Type B pancreatic cell (in vitro differentiated cells): Measurements from ENCODE around the gene HNRNPH2. TPM values are rescaled to one million over a fixed set of nuclear protein-coding genes. Genes with fewer than 3 reads are reported as not detected.

Source experiments
- DNase-seq: peaks from one replicate; pipeline ENCODE4 v3.0.0; 2021; ENCODE audit warnings: mixed read lengths; ENCODE audit not compliant: unreplicated experiment; ENCODE audit errors: extremely low spot score
- H3K27ac Mint-ChIP-seq: 2 replicates; pipeline ENCODE4 v1.8.0; 2021; ENCODE audit warnings: mild to moderate bottlenecking, mixed read lengths
- H3K27me3 Mint-ChIP-seq: 2 replicates; pipeline ENCODE4 v1.8.0; 2021; ENCODE audit warnings: mixed read lengths
- H3K36me3 Mint-ChIP-seq: 2 replicates; pipeline ENCODE4 v1.8.0; 2021; ENCODE audit warnings: mixed read lengths
- H3K4me1 Mint-ChIP-seq: one replicate; pipeline ENCODE4 v1.8.0; 2021; ENCODE audit warnings: mixed read lengths; ENCODE audit not compliant: unreplicated experiment
- H3K4me3 Mint-ChIP-seq: 2 replicates; pipeline ENCODE4 v1.8.0; 2021; ENCODE audit warnings: mild to moderate bottlenecking, mixed read lengths
- H3K9me3 Mint-ChIP-seq: 2 replicates; pipeline ENCODE4 v1.8.0; 2021; ENCODE audit warnings: mixed read lengths
- CTCF ChIP-seq: fragments of 200-600 bp; sonication (generic); conservative IDR thresholded peaks from 2 replicates; pipeline ENCODE4 v1.5.0; 2021; ENCODE audit warnings: antibody characterized with exemption, mild to moderate bottlenecking
- total RNA-seq: library from RNA; stranded (reverse); gene quantifications from 2 replicates; pipeline ENCODE4 v1.2.1, GENCODE V29; 2021; ENCODE audit warnings: low replicate concordance

HNRNPH2 gene
- total RNA-seq, 1 donor from 2014 or later, result 68.3 TPM

GRCh38 chrX:101390664-101391525 is 17.1 kb upstream of the HNRNPH2 start, which contains the start of gene RPL36A:
Gene RPL36A, plus strand, starts transcription at chrX:101391011. Its CDS starts 33 bp downstream, at chrX:101391044.
- no peaks in the 10 kb centered on the region for H3K4me1 Mint-ChIP-seq
- H3K36me3 Mint-ChIP-seq, result peaks cover 16% of the 10 kb centered on the region
- peak; percentile 75 for TF ChIP-seq CTCF
- H3K27ac Mint-ChIP-seq, result peak within 1 kb of the TSS; percentile 95
- H3K4me3 Mint-ChIP-seq, result peak within 1 kb of the TSS; percentile 98
- no peaks in the 10 kb centered on the region for H3K9me3 Mint-ChIP-seq
- DNase-seq, result peak; percentile 86
- no peaks in the 10 kb centered on the region for H3K27me3 Mint-ChIP-seq

GRCh38 chrX:101391831-101392230 is 16.2 kb upstream of the HNRNPH2 start:
- no peak for DNase-seq
- Mint-ChIP-seq H3K4me3 (peak overlapping the region; percentile 98), H3K27ac (peak overlapping the region; percentile 95), H3K9me3 (no peaks in the 10 kb centered on the region), H3K36me3 (peaks cover 16% of the 10 kb centered on the region), H3K27me3 (no peaks in the 10 kb centered on the region), H3K4me1 (no peaks in the 10 kb centered on the region)
- TF ChIP-seq CTCF, result no peak

GRCh38 chrX:101393530-101394305 is 14.3 kb upstream of the HNRNPH2 start:
- Mint-ChIP-seq H3K4me1 (no peaks in the 10 kb centered on the region), H3K27me3 (no peaks in the 10 kb centered on the region), H3K4me3 (peak overlapping the region; percentile 26), H3K36me3 (peaks cover 16% of the 10 kb centered on the region), H3K9me3 (no peaks in the 10 kb centered on the region), H3K27ac (no peak overlapping the region)
- DNase-seq, result no peak
- no peak for TF ChIP-seq CTCF

GRCh38 chrX:101394372-101394771 is 13.7 kb upstream of the HNRNPH2 start:
- H3K9me3 Mint-ChIP-seq, result no peaks in the 10 kb centered on the region

GRCh38 chrX:101395789-101396188 is 12.2 kb upstream of the HNRNPH2 start:
- H3K4me3 Mint-ChIP-seq, result no peak overlapping the region
- no peak for TF ChIP-seq CTCF

More at GRCh38 chrX:101394372-101394771, 13.7 kb upstream of the HNRNPH2 start:
- DNase-seq, result no peak
- Mint-ChIP-seq H3K27ac (no peak overlapping the region), H3K36me3 (peaks cover 16% of the 10 kb centered on the region), H3K27me3 (no peaks in the 10 kb centered on the region), H3K4me1 (no peaks in the 10 kb centered on the region), H3K4me3 (no peak overlapping the region)
- TF ChIP-seq CTCF, result no peak

More at GRCh38 chrX:101395789-101396188, 12.2 kb upstream of the HNRNPH2 start:
- peaks cover 21% of the 10 kb centered on the region for H3K36me3 Mint-ChIP-seq
- no peaks in the 10 kb centered on the region for H3K27me3 Mint-ChIP-seq
- no peak overlapping the region for H3K27ac Mint-ChIP-seq
- DNase-seq, result no peak
- no peaks in the 10 kb centered on the region for H3K4me1 Mint-ChIP-seq
- H3K9me3 Mint-ChIP-seq, result no peaks in the 10 kb centered on the region
